NB4 (cell line): ENCODE measurements around the gene CRHR2.

Source experiments
- DNase-seq: peaks from one replicate; pipeline ENCODE4 v3.0.0; 2010; ENCODE audit warnings: low read depth
- H3K4me3 ChIP-seq: one replicate; pipeline ENCODE4 v1.5.1; 2011; ENCODE audit warnings: mild to moderate bottlenecking, low read depth, low read length, moderate library complexity
- CTCF ChIP-seq: IDR thresholded peaks from one replicate; pipeline ENCODE4 v1.5.1; 2012; ENCODE audit warnings: low read depth, low read length
- MAX ChIP-seq: IDR thresholded peaks from 2 replicates; pipeline ENCODE4 v1.6.1; 2011; ENCODE audit warnings: low read depth, low read length
- MYC ChIP-seq: IDR thresholded peaks from 2 replicates; pipeline ENCODE4 v1.6.1; 2011; ENCODE audit warnings: low read depth, low read length
- POLR2A ChIP-seq: IDR thresholded peaks from 2 replicates; pipeline ENCODE4 v1.6.1; 2011; ENCODE audit warnings: mild to moderate bottlenecking; ENCODE audit not compliant: insufficient read length; ENCODE audit errors: extremely low read depth

The CRHR2 gene

GRCh38 chr7:30654296-30655090, 27.8 kb downstream of the CRHR2 start:
- no peak for TF ChIP-seq MYC
- TF ChIP-seq CTCF: no peak
- no peak for TF ChIP-seq MAX
- TF ChIP-seq POLR2A: no peak
- H3K4me3 ChIP-seq: no peak overlapping the region
- DNase-seq: no peak

- no peak for TF ChIP-seq CTCF
- TF ChIP-seq MYC: no peak
- TF ChIP-seq MAX: no peak
- no peak for TF ChIP-seq POLR2A
- no peak for DNase-seq
- H3K4me3 ChIP-seq: no peak overlapping the region
These were observed 29.3 kb downstream of the CRHR2 start for GRCh38 chr7:30652698-30653641.

DNA sequence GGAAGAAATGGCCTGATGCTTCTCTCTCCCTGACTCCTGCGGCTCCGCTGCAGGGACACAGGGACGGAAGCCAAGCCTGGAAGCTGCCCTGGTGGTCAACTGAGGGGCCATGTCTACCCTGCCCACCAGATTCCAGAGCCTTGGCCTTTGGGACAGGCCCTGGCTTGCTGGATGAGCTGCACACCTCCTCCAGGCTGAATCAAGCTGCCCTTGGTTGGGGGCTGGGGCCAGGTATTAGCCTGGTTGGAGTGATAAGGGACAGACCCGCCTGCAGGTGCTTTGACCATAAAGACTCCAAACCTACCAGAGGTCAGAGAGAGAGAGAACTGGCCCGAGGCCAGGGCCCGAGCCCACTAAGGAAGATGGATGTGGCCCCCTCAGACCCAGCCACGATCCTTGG, 30.1 kb downstream of the CRHR2 start:
- TF ChIP-seq CTCF: no peak
- H3K4me3 ChIP-seq: no peak overlapping the region
- no peak for DNase-seq

GRCh38 chr7:30650421-30650808, 31.8 kb downstream of the CRHR2 start:
- TF ChIP-seq POLR2A: no peak
- no peak for TF ChIP-seq CTCF
- TF ChIP-seq MYC: no peak
- no peak for TF ChIP-seq MAX

DNA sequence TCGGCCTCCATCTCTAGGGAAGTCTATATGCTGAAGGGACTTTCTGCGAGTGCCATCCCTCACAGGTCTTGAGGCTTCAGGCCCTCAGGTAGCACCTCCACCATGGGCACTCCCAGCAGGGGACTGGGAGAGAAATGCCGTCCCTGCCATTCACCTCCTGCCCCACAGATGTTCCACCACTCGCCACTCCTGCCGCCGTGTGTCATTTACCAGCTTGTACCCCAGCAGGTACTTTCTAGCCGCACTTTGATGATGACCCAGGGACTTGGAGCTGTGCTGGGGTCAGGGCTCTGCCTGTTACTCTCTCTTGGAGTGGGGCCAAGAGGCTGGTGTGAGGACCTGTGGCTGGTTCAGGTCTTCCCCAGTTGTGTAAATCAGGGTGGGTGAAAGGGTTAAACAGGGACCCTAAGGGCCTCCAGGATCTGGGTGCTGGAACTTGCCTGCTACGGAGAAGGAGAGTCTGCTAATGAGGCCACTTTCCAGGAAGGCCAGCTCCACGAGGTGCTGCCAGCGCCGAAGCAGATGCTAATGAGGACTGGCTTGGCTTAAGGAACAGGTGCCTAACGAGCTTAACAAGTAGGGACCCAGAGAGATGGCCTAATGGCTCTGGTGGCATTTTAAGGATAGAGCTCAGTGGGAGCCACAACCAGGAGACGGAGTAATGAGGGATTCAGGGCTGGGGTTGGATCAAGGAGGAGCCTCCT, 32.4 kb downstream of the CRHR2 start:
- H3K4me3 ChIP-seq: no peak overlapping the region
- TF ChIP-seq CTCF: no peak
- TF ChIP-seq MAX: no peak
- TF ChIP-seq MYC: no peak
- no peak for TF ChIP-seq POLR2A
- DNase-seq: no peak

More at GRCh38 chr7:30650421-30650808, 31.8 kb downstream of the CRHR2 start:
- no peak overlapping the region for H3K4me3 ChIP-seq
- no peak for DNase-seq
